Natural killer cell (primary cell): Measurements from ENCODE around the gene ZDHHC11. TPM values are rescaled to one million over a fixed set of nuclear protein-coding genes. Genes with fewer than 3 reads are reported as not detected.
A peak's percentile ranks its signal among the peaks of the same experiment; 100 is the strongest.
"Not testable (repeated sequence)": the region's sequence is repeated elsewhere in the genome, so short reads cannot be mapped to it uniquely, and the experiment has no call there.

Experiments
- ATAC-seq, 3 donors: fragments of 150-1000 bp in 2 of 3; fragments of 200-7000 bp in 1 of 3; cut with Tn5 transposase; 1 replicate in 1 of 3; 2 replicates in 2 of 3; pipeline ENCODE4 v1.10.0; 2021; ENCODE audit warnings: mild to moderate bottlenecking in 2 of 3, moderate library complexity in 2 of 3
- DNase-seq, 2 donors: peaks; one replicate each; pipeline versions ENCODE4 v3.0.0 to v3.0.0-alpha.2; 2013 to 2021; ENCODE audit warnings: mixed read lengths in 1 of 2
- H3K27ac ChIP-seq: one replicate; pipeline ENCODE4 v1.5.1; 2013; ENCODE audit warnings: mild to moderate bottlenecking, low read length
- H3K27me3 ChIP-seq: one replicate; pipeline ENCODE4 v1.6.1; 2013; ENCODE audit warnings: low read length; ENCODE audit not compliant: control insufficient read depth, insufficient read depth
- H3K36me3 ChIP-seq: one replicate; pipeline ENCODE4 v1.6.1; 2013; ENCODE audit warnings: low read length; ENCODE audit not compliant: control insufficient read depth, insufficient read depth
- H3K4me1 ChIP-seq: one replicate; pipeline ENCODE4 v1.6.1; 2013; ENCODE audit warnings: low read length; ENCODE audit not compliant: control insufficient read depth, insufficient read depth
- H3K4me3 ChIP-seq: one replicate; pipeline ENCODE4 v1.5.1; 2013; ENCODE audit warnings: low read length
- H3K9me3 ChIP-seq: one replicate; pipeline ENCODE4 v1.6.1; 2013; ENCODE audit warnings: low read length; ENCODE audit not compliant: control insufficient read depth, insufficient read depth
- H3K27ac Mint-ChIP-seq, 2 donors: one replicate each; pipeline ENCODE4 v1.8.0; 2022; ENCODE audit warnings: mild to moderate bottlenecking in 2 of 2, mixed read lengths in 2 of 2, moderate library complexity in 1 of 2
- H3K27me3 Mint-ChIP-seq, 2 donors: one replicate each; pipeline ENCODE4 v1.8.0; 2022; ENCODE audit warnings: low read depth in 2 of 2, mixed read lengths in 2 of 2
- H3K36me3 Mint-ChIP-seq: one replicate; pipeline ENCODE4 v1.8.0; 2022; ENCODE audit warnings: mixed read lengths
- H3K4me1 Mint-ChIP-seq, 2 donors: one replicate each; pipeline ENCODE4 v1.8.0; 2022; ENCODE audit warnings: mixed read lengths in 2 of 2
- H3K4me3 Mint-ChIP-seq: one replicate; pipeline ENCODE4 v1.8.0; 2022; ENCODE audit warnings: mild to moderate bottlenecking, moderate library complexity, mixed read lengths
- H3K9me3 Mint-ChIP-seq, 2 donors: one replicate each; pipeline ENCODE4 v1.8.0; 2022; ENCODE audit warnings: mixed read lengths in 2 of 2
- WGBS: methylation state at CpG from one replicate; pipeline ENCODE4 v1.1.7; 2013; ENCODE audit warnings: missing lambda C conversion rate; ENCODE audit not compliant: insufficient coverage; 5-methylcytosine and 5-hydroxymethylcytosine counted together
- intact Hi-C: fragments of 100-400 bp; cut with micrococcal nuclease; formaldehyde crosslinking; loops from one replicate; pipeline ENCODE4 v1.14.2; 2022
- total RNA-seq, 4 donors: library from RNA; stranded (reverse); fragments of 120-200 nt in 1 of 4; gene quantifications; one replicate each; pipeline versions ENCODE4 v1.2.3 to v1.2.4, GENCODE V29; 2013 to 2022

Gene ZDHHC11
- total RNA-seq, 3 donors from 2014 or later (not counting 1 experiment from before 2014, with no cell fraction given): 2.2 to 7.0 (median 5.0) TPM

DNA sequence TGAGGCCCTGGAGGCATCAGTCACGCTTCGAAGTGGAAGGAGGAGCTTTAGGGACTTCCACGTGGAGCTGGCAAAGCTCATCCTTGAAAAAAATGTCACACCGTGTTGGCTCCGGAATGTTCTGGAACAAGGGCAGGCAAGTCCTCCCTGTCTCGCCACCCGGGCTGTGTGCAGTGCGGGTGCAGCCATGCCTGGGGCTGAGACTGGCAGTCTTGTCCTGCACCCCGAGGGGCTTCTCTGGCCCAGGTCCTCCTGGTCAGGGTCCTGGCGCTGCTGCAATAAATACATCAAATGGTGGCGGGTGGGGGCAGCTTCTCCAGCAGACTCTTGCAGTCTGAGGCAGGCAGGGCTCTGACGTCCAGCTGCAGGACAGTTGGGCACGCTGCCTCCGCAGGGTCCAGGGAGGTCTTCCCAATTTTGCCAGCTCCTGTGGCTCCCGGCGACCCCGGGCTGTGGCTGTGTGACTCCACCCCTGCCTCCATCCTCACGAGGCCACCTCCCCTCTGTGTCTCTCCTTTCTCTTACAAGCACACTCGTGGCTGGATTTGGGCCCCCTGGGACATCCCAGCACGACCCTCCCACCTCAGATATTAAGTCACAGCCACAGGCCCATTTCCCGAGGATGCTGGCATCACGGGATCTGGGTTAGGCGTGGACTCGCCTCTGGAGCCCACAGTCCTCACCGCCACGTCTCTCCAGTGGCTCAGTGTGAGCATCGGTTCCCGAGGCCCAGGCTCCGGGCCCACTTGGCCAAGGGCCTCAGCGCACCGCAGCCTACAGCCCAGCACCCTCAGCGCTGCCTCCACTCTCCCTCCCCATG, 8.2 kb downstream of the ZDHHC11 start:
- H3K4me1 Mint-ChIP-seq: not testable (repeated sequence)
- peak in 1 of 2 donors; percentile 12 for DNase-seq

DNA sequence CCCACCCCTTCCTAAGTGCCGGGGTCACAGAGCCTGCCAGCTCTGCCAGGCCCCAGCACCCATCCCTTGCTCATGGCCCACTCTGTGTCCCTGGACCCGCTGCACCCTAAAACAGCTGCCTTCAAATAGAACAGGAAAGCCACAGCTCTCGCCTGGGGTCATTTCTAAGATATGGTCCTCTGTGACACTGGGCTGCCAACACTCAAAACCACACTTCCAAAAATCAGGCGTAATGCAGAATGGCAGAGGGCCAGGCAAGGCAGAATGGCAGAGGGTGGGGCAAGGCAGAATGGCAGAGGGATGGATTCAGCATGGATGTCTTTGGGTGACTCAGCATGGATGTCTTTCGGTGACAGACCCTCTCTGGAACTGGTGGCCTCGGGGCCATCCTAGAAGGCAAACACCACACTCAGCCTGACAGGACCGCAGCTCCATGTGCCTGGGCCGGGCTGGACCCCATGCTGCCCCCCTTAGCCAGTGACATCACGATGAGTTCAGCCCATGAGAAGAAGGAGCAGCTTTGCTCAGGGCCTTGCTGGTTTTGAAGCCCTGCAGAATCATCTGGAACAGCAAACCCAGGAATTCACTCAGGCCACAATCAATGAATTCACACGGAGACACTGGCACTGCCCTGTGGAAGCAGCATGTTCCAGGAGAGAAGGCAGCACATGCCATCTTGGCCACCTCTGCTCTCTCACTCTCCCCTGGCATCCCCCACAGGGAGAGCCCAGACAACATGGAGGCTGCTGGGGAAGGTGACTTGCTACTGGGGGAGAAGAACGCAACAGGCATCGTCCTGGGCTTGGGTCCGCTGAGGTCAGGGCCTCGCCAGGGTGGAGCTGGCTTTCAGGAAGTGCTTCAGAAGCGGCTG, 9.0 kb downstream of the ZDHHC11 start:
- not testable (repeated sequence) for DNase-seq, H3K4me1 ChIP-seq, H3K36me3 Mint-ChIP-seq, H3K9me3 ChIP-seq, H3K27me3 ChIP-seq, H3K4me3 Mint-ChIP-seq, H3K4me3 ChIP-seq, H3K4me1 Mint-ChIP-seq, ATAC-seq, H3K27me3 Mint-ChIP-seq, H3K9me3 Mint-ChIP-seq, H3K27ac ChIP-seq, H3K36me3 ChIP-seq, H3K27ac Mint-ChIP-seq
- intact Hi-C loops: loop anchor here (2.0 kb wide), 1 partner anchor 93 kb away; no protein-coding TSS in a partner anchor
- WGBS: 74% methylated on average over 10 of the region's 15 CpGs

More for the DNA sequence above, 8.2 kb downstream of the ZDHHC11 start:
- 90% methylated on average over 25 of the region's 32 CpGs for WGBS
- H3K27me3 Mint-ChIP-seq, H3K27ac ChIP-seq, H3K9me3 ChIP-seq, H3K9me3 Mint-ChIP-seq, H3K36me3 Mint-ChIP-seq, H3K27ac Mint-ChIP-seq, H3K4me3 Mint-ChIP-seq, H3K27me3 ChIP-seq, H3K36me3 ChIP-seq, intact Hi-C loops, H3K4me1 ChIP-seq, H3K4me3 ChIP-seq, ATAC-seq: not testable (repeated sequence)

DNA sequence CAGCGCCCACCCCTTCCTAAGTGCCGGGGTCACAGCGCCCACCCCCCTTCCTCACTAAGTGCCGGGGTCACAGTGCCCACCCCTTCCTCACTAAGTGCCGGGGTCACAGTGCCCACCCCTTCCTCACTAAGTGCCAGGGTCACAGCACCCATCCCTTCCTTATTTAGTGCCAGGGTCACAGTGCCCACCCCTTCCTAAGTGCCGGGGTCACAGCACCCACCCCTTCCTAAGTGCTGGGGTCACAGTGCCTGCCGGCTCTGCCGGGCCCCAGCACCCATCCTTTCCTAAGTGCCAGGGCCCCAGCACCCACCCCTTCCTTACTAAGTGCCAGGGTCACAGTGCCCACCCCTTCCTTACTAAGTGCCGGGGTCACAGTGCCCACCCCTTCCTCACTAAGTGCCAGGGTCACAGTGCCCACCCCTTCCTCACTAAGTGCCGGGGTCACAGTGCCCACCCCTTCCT, 9.8 kb downstream of the ZDHHC11 start:
- ATAC-seq, DNase-seq, H3K4me1 Mint-ChIP-seq, H3K27ac ChIP-seq, H3K27me3 Mint-ChIP-seq, H3K4me3 ChIP-seq, H3K27ac Mint-ChIP-seq, H3K4me1 ChIP-seq, H3K9me3 Mint-ChIP-seq, H3K27me3 ChIP-seq, H3K4me3 Mint-ChIP-seq, H3K9me3 ChIP-seq, H3K36me3 Mint-ChIP-seq, H3K36me3 ChIP-seq: not testable (repeated sequence)
- WGBS: 96% methylated on average over 7 of the region's 10 CpGs
- intact Hi-C loops: loop anchor here (2.0 kb wide), 1 partner anchor 92 kb away; no protein-coding TSS in a partner anchor

DNA sequence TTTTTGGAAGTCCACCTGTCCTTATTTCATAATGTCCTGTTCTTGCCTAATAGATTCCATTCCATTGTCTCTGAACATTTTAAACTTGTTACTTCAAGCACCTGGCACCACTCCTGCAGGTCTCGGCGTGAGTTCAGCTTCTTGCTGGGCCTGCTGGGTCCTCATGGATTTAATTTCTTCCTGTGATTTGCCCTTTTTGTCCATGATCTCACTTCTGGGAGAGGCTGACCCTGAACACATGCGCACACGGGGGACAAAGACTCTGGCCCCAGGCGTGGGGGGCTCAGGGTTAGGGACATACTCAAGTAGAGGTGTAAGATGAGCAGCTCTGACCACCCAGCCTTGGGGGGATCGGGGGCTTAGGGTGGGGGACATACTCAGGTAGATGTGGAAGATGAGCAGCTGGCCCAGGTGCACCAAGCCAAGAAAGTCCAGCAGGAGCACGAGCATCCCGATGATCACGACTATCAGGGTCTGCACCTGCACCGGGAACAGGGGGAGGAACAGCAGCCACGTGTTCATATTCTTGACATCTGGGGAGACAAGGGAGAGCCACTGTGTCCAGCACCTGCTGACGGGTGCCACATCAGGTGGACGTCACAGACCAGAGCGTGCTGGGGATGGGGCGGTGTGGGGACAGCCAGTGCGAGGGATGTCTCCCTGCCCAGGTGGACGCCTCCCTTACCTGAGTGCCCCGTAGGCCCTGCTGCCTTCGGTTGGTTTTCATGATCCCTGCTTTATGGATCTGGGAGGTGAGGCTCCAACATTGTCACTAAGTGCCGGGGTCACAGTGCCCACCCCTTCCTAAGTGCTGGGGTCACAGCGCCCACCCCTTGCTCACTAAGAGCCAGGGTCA, 10.4 kb downstream of the ZDHHC11 start:
- WGBS: 87% methylated on average over 19 of the region's 21 CpGs
- H3K36me3 ChIP-seq, ATAC-seq, H3K4me3 Mint-ChIP-seq, H3K4me1 Mint-ChIP-seq, H3K36me3 Mint-ChIP-seq, H3K4me1 ChIP-seq, H3K4me3 ChIP-seq, H3K9me3 Mint-ChIP-seq, H3K27me3 ChIP-seq, H3K27ac ChIP-seq, DNase-seq, H3K27me3 Mint-ChIP-seq, H3K9me3 ChIP-seq, H3K27ac Mint-ChIP-seq: not testable (repeated sequence)
- intact Hi-C loops: loop anchor here (2.0 kb wide), 1 partner anchor 92 kb away; no protein-coding TSS in a partner anchor

DNA sequence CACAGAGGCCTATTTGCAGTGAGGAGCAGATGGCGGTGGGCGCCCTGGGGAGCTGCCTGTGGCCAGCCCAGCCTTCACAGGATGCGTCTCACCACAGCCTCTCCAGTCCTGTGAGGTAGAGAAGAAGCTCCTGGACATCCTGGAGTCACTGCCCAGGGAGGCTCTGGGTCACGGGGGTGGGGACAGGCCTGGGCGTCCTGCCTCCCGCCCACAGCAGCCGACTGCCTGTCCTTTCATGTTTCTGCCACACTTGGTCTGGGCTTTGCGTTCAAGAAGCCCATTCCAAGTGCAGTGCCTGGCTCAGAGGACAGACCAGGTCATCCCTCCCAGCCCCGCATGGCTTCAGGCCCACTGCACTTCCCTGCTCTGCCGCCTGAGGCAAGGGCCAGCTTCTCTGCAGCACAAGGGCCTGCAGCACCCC, 12.3 kb downstream of the ZDHHC11 start:
- H3K4me1 Mint-ChIP-seq, H3K27ac ChIP-seq, H3K27ac Mint-ChIP-seq, H3K27me3 ChIP-seq, H3K4me1 ChIP-seq, H3K4me3 ChIP-seq, H3K9me3 Mint-ChIP-seq, H3K27me3 Mint-ChIP-seq, H3K36me3 ChIP-seq, H3K36me3 Mint-ChIP-seq, H3K4me3 Mint-ChIP-seq, ATAC-seq, intact Hi-C loops, DNase-seq, H3K9me3 ChIP-seq: not testable (repeated sequence)
- WGBS: 90% methylated on average over 10 of the region's 10 CpGs

DNA sequence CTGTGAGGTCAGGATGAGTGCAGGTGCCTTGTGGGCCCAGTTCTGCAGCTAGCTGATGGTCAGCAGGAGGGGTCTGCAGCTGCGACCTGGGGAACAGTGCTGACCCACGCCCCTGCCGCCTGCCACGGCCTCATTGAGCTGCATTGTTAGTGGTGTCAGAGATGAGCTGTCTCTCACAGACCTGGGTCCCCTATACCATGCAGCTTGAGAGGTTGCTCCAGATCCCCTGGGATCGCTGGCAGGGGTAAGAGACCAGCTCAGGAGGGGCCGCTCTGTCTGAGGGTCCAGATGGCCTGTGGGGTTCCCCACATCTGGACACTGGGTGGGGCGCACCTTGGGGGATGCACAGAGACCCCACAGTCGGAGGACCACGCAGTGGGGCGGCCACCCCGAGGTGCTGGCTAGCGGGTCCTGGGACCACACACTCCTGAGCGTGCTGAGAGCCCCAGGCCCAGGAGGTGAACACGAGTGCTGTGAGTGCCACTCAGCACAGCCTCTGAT, 13.1 kb downstream of the ZDHHC11 start:
- H3K4me1 ChIP-seq, H3K9me3 ChIP-seq, H3K4me1 Mint-ChIP-seq, intact Hi-C loops, H3K4me3 Mint-ChIP-seq, H3K27ac Mint-ChIP-seq, H3K9me3 Mint-ChIP-seq, H3K27me3 Mint-ChIP-seq, H3K4me3 ChIP-seq, H3K36me3 Mint-ChIP-seq, H3K36me3 ChIP-seq, H3K27ac ChIP-seq, ATAC-seq, H3K27me3 ChIP-seq, DNase-seq: not testable (repeated sequence)
- 94% methylated on average over 14 of the region's 14 CpGs for WGBS

DNA sequence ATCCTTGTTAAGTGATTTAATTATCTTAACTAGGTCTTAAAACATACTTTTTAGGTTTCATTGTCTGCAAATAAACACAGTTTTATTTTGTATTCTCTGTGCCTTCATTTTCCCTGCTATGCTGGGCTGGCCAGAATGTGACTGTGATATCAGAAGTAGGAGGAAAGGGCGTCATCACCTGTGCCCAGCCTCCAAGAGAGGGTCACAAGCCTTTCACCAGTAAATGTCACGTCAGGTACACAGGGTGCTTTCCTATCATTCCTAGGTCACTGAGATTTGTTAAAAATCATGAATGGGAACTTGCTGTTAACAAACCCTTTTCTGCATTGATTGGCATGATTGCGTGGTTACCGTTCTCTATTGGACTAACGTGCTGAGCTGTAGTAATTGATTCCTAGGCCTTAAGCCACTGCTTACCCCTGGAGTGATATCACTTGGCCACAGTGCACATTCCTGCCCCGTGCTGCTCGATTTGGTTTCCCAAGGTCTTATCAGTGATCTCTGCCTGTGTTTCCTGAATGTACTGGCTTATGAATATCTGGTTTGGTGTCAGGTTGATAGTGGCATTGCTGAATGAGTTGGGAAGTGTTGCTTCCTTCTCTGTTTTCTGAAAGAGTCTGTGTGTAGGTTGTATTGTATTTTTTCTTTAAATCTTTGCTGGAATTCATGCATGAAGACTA, 14.7 kb downstream of the ZDHHC11 start:
- H3K4me1 Mint-ChIP-seq, ATAC-seq, H3K4me1 ChIP-seq, H3K27ac ChIP-seq, H3K4me3 ChIP-seq, H3K27me3 ChIP-seq, H3K36me3 Mint-ChIP-seq, H3K9me3 Mint-ChIP-seq, H3K27ac Mint-ChIP-seq, H3K9me3 ChIP-seq, H3K4me3 Mint-ChIP-seq, H3K27me3 Mint-ChIP-seq, DNase-seq, intact Hi-C loops, H3K36me3 ChIP-seq: not testable (repeated sequence)
- 60% methylated on average over 7 of the region's 7 CpGs for WGBS
